Hematopoietic multipotent progenitor cell treated with erythropoietin and hydrocortisone succinate and interleukin-3 and kit ligand, for 6 days (in vitro differentiated cells): Measurements from ENCODE around the gene HTATSF1.

ENCODE experiments used
- DNase-seq: peaks from one replicate; pipeline ENCODE4 v3.0.0-alpha.2; 2015

The HTATSF1 gene

DNA sequence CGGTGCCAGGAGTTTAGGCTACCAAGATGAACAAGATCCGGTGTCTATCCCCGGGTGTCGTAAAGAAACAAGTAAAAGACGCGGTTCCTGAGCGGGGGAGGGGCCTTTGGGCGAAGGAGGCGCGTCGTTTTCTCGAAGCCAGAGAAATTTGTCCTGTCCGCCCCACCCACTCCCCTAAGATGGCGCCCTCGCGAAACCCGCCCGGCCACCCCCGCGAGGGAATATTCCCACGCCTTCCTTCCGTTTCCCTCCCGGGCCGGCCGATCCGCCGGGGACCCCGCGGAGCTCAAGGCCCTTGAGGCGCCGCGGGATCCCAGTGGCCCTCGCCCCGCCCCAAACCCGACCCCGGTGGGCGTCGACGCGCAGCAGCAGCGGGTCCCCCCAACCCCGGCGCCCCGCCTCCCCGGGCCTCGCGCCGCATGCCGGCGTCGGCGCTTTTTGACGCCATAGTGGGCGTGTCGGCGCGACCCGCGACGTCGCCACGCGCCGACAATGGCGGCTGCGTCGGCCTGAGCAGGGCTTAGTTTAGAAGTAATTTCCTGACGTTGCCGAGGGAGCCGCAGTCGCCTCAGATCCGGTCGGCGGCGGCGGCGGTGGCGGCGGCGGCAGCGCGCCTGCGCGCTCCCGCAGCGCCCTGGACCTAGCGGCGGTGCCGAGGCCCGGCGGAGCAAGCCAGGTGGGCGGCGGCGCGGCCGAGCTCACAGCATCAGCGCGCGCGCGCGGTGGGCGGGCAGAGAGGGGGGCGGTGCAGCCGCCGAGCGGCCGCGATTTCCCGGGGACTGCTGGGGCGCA is 432 bp upstream of the HTATSF1 start:
- DNase-seq, result peak; percentile 94

DNA sequence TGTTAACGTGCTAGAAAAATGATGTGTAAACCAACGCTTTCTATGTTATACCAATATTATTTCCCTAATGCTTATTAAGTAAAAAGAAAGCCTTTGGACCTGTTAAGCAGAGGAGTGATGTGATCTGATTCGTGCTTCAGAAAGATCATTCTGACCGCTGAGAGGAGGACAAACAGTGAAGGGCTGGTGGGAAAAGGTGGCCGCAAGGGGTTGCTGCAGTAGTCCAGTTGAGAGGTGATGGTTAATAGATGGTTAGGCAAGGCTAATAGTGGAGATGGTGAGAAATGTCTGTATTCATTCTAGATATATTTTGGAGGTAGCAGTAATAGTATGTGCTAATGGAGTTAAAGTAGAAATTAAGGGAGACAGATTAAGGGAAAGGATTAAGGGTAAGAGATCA is 21.7 kb downstream of the HTATSF1 start:
- no peak for DNase-seq

DNA sequence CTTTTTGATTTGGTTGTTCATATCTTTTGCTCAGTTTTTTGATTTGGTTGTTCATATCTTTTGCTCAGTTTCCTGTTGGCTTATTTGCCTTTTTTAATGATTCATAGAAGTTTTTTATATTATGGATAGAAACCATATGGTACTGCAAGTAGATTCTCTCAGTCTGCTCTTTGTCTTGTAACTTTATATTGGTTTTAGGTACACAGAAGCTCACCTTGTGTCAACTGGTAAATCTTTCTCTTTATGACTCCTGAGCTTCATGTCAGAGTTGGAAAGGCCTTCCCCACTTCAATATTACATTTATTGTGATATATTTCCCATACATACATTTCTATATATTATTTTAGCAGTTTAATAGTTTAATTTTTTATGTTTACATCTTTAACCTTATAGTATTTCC is 26.4 kb downstream of the HTATSF1 start:
- no peak for DNase-seq

DNA sequence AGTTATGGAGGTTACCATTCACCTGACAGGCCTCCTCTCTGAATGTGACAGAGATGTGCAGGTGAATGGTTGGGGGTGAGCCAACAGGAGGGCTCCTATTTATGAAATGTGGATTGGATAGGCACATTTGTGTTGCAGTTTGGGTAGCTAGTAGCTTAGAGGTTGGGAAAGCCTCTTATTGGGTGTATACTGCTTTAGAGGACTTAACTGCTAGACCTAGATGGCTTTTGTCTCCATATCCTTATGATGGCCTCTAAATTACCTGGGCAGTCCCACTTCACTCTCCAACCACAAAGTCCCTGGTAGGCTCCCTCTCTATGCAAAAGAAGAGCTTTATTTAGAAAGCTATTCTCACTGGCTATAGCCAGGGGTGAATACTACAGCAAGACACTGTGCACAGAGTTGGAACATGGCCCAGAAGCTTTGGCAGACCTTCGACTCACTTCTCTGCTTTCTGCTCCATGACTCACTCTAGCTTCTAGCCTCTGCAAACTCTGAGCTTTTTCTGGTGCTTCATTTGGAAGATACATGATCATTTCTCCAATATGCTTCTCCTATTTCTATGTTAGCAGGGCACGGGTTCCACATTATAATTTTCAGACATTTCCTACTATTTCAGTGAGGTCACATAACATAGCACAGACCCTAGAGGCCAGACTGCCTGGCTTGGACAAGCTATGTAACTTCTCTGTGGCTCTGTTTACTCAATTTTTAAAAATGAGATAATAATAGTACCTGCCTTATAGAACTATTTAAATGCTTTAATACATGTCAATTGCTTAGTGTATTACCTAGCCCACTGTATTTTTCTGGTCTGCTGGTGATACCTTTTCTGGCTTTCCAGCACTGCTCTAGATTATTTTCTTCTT is 28.6 kb downstream of the HTATSF1 start:
- DNase-seq, result no peak

DNA sequence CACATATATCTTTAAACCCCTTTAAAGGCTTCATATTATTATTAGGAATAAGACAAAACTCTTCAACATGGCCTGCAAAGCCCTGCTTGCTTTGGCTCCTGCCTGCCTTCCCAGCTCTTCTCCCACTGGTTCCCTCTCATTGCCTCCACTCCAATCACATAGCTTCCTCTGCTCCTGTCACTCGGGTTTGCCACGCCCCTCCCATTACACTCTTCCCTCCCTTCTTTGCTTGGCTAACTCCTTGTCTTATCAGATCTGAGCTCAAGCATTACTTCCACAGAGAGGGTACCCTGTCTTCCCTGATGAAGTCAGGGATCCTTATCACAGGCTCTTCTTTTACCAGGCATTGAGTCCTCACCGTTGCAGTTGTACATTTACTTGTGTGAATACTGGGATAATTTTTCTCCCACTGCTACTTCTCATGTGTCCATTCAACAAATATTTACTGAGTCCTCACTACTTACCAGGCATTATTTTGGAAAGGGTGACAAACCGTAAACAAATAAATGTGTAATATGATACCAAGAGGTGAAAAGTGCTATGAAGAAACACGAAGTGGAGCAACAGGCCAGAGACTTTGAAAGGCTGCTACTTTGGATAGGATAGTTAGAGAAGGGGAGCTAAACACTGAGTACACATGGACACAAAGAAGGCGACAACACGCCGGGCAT is 31.4 kb downstream of the HTATSF1 start:
- DNase-seq, result peak; percentile 5

DNA sequence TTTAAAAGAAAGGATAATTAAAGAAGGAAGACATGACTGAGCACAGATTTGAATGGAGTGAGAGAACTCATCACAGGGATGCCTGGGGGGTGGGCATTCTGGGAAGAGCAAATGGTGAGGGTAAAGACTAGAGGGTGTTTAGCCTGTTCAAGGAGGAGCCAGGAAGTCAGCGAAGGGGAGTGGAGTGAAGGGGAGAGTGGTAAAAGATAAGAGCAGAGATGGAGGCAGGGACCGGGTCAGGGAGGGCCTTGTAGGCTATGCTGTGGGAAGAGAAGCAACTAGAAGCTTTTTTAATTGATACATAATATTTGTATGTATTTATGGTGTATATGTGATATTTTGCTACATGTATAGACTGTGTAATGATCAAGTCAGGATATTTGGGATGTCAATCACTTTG is 32.4 kb downstream of the HTATSF1 start:
- DNase-seq, result peak; percentile 16

DNA sequence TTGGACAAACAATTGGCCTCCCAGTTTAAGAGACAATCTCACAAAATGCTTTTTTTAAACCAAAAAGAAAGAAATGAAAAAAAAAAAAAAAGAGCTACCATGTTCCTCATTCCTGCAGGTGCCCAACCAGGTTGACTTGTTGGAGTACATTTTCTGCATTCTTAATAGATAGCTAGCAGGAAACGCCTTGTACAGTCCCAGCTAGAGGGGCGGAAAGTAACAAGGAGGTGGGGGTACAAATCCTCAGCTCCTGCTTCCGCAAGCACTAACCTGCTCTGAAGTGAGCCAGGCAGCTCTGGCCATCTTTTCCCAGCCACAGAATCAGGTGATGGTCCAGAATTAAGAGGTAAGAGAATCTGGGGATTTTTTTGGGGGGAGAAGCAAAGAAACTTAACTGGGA is 34.6 kb downstream of the HTATSF1 start, which contains the start of gene VGLL1:
Gene VGLL1, plus strand, starts transcription at position 265 of the 400 bp plus-strand sequence. CDS start 3,806 bp downstream, outside the sequence.
- DNase-seq, result no peak

DNA sequence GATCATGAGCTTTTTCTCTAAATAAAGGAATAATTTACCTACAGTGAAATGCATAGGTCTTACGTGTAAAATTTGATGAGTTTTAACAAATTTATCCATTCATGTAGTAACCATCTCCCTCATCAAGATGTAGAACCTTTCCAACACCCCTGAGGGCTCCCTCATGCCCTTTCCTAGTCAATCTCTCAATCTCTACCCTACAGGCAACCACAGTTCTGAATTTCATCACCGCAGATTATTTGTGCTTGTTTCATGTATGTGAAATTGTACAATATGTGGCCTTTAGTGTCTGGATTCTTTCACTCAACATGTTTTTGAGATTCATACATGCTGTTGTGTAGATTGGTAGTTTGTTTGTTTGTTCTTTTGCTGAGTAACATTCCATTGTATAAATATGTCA is 36.7 kb downstream of the HTATSF1 start:
- no peak for DNase-seq

DNA sequence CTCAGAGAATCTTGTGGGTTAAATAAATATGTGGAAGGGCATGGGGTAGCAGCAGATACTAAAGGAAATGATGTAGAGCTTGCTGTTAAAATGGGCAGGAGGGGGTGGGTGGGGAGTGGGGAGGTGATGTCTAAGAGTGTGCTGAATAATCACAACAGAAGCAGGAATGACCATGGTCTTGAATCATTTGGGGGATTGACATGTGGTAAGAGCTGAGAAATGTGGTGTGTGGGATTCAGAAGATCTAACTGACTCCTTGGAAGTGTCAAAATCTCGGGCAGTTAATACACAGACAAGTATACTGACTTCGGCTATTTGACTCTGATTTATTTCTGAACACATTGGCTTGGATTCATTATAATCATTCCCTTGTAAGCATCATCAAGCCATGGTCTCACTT is 41.4 kb downstream of the HTATSF1 start:
- no peak for DNase-seq

DNA sequence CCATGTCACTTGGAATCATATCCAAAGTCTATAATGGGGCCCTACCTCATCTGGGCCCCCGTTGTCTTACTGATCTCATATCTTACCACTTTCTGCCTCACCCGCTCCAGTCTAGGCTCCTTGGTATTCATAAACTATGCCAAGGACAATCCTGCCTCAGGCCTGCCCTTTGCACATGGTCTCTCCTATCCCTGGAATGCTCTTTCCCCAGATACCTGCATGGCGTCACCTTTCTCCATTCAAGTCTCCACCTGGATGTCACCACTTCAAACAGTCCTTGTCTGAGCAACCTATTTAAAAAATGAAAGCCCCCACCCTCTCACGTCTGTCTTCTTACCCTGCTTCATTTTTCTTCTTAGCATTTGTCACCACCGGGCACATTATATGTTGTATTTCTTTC is 42.8 kb downstream of the HTATSF1 start:
- DNase-seq, result no peak

DNA sequence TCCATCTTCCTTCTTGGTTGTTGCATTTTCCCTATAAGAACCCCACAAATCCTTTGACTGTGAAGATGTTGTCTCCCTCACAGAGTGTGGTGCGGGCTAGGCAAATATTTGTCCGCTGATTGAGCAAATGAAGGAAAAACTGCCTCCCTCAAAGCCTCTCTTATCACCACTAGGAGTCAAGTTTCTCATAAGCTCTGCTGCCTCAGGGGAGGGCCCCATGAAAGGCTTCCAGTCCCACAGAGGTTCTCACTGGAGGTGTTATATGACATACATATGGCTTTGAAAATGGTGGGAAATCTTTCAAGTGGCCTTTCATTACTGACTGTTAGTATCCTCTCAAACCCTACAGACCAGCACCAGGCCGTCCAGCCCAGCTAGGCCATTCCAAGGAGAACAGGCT is 43.9 kb downstream of the HTATSF1 start:
- no peak for DNase-seq

DNA sequence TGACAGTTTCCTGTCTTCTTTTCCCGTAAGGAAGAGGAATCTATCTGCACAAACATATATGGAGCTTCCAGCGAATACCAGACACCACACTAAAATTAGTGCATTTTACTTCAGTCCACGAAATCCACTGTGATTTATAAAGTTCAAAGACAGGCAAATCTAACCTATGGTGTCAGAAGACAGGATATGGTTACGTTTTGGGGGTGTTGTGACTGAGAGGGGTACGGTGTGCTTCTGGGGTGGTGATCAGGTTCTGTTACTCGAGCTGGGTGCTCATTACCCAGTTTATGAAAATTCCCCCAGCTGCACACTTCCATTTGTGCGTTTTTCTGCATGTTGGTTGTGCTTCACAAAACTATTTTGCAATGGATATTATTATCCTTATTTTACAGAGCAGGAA is 44.9 kb downstream of the HTATSF1 start:
- DNase-seq, result no peak

DNA sequence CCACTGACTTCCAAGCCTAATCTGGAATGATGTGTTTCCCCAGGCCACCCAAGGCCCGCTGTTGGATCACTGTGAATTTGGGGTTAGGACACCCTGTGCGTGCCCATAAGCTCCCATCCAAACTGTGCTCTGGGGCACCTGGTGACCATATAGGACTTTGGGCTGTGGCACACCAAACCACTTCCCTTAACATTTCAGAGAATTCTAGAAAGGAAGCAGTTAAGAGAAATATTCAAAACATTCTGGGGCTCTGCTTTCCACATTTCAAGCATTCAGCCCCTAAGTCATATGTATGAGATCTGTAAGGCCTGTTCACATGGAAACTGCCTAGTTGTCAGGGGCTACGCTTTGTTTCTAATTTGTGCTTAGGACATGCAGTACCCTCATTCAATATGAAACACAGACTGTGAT is 49.0 kb downstream of the HTATSF1 start:
- DNase-seq, result peak; percentile 12

DNA sequence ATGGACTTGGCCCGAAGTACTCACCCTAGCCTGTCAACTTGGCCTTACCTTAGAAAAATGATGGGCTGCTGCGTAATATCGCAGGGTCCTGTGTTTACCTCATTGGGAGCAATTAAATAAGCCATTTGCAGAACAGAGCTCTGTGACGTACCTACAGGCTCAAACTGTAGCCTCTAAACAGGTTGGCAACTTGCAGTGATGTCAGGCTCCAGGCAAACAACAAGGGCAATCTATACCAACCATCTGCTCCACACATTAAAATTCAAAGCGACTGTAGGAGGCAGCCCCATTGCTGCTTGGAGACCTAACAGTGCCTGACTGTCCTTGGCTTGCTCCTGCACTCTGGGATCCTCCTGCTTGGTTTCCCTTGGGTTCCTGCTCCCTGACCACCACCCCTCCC is 51.8 kb downstream of the HTATSF1 start:
- DNase-seq, result no peak

DNA sequence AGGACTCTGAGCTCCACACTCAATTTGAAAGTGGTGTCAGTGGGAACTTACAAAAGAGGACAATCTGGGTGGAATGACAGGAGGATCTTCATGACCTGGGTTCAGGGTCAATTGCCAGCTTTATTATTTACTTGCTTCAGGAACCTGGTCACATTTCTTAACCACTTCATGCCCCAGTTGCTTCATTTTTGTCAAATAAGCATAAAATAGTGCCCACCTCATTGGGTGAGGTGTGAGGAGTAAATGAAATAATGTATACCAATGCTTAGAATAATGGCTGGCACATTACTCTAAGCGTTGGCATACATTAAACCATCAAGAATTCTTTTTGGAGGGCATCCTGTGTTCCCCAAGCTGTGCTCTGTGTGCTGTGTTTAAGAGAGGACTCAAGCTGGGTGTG is 54.0 kb downstream of the HTATSF1 start:
- no peak for DNase-seq

DNA sequence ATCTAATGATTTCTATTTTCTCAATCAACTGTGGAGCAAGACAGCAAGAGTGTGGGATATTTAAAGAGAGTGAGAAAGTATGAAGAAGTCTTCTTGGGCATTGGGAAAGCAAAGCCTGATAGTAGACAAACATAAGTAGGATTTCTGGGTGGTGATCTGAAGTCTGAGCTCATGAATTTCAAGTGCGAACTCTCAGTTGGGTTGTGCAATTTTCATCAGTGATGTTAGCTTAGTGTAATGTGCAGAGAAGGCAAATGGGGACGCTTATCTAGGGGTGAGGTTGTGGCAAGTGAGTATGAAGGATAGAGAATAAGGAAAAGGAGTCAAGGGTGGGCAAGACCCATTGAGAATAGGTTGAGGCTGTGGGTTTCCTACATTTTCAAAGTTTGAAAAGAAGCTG is 58.3 kb downstream of the HTATSF1 start:
- DNase-seq, result no peak
